ENCODE measurements around the gene RPH3AL.

DNA sequence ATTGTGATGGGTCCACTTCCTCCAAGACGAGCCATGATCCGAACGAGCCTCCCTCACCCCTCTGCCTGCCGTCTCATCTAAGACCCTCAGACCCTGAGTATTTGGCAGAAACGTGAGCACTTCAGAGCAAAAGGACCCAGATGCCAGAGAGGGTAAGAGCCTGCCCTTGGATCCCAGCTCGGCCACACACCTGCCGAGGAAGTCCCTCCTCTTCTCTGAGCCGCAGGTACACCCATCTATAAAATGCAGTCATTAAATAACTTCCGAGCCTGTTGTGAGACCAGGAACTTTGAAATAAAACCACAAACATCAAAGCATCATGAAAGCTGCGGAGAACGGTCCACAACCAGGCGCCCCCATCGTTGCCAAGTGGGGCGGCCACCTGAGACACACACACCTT lies 106.4 kb downstream of the RPH3AL start:
- TF ChIP-seq, protein P1, sequence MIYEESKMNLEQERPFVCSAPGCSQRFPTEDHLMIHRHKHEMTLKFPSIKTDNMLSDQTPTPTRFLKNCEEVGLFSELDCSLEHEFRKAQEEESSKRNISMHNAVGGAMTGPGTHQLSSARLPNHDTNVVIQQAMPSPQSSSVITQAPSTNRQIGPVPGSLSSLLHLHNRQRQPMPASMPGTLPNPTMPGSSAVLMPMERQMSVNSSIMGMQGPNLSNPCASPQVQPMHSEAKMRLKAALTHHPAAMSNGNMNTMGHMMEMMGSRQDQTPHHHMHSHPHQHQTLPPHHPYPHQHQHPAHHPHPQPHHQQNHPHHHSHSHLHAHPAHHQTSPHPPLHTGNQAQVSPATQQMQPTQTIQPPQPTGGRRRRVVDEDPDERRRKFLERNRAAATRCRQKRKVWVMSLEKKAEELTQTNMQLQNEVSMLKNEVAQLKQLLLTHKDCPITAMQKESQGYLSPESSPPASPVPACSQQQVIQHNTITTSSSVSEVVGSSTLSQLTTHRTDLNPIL (CRISPR knock-in tag; IDR thresholded peaks at IDR 0.05; ENCODE audit: low read depth) = no peak
- TF ChIP-seq, protein P2, sequence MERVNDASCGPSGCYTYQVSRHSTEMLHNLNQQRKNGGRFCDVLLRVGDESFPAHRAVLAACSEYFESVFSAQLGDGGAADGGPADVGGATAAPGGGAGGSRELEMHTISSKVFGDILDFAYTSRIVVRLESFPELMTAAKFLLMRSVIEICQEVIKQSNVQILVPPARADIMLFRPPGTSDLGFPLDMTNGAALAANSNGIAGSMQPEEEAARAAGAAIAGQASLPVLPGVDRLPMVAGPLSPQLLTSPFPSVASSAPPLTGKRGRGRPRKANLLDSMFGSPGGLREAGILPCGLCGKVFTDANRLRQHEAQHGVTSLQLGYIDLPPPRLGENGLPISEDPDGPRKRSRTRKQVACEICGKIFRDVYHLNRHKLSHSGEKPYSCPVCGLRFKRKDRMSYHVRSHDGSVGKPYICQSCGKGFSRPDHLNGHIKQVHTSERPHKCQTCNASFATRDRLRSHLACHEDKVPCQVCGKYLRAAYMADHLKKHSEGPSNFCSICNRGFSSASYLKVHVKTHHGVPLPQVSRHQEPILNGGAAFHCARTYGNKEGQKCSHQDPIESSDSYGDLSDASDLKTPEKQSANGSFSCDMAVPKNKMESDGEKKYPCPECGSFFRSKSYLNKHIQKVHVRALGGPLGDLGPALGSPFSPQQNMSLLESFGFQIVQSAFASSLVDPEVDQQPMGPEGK (CRISPR knock-in tag; IDR thresholded peaks at IDR 0.05; ENCODE audit: borderline replicate concordance) = no peak
- no peak for TF ChIP-seq SNAI2 (CRISPR knock-in tag; IDR thresholded peaks at IDR 0.05)
- no peak for TF ChIP-seq ZFP3 (CRISPR knock-in tag; IDR thresholded peaks at IDR 0.05)
- TF ChIP-seq ZC3H10 (CRISPR knock-in tag; IDR thresholded peaks at IDR 0.05) = no peak
- TF ChIP-seq ZNF8 (CRISPR knock-in tag; IDR thresholded peaks at IDR 0.05) = no peak
- no peak for TF ChIP-seq ZNF565 (CRISPR knock-in tag; conservative IDR thresholded peaks at IDR 0.05; ENCODE audit: low read depth)
- no peak for TF ChIP-seq ZFP30 (CRISPR knock-in tag; IDR thresholded peaks at IDR 0.05)
